Testis (tissue), 2 donors: ENCODE measurements around the gene MAB21L4.

Source experiments
- POLR2A ChIP-seq: fragments of 450-650 bp; IDR thresholded peaks from one replicate; pipeline ENCODE4 v1.6.1; 2017; ENCODE audit warnings: antibody characterized with exemption, mild to moderate bottlenecking, moderate library complexity
- TF ChIP-seq, protein P1 (sequence below), 3 experiments: fragments of 450-650 bp in 2 of 3; fragments of 200-600 bp in 1 of 3; sonication (generic) in 1 of 3; IDR thresholded peaks; one replicate each; pipeline ENCODE4 v1.5.1; 2016 to 2019; ENCODE audit warnings: antibody characterized with exemption in 3 of 3, mild to moderate bottlenecking in 2 of 3, moderate library complexity in 1 of 3

DNA sequence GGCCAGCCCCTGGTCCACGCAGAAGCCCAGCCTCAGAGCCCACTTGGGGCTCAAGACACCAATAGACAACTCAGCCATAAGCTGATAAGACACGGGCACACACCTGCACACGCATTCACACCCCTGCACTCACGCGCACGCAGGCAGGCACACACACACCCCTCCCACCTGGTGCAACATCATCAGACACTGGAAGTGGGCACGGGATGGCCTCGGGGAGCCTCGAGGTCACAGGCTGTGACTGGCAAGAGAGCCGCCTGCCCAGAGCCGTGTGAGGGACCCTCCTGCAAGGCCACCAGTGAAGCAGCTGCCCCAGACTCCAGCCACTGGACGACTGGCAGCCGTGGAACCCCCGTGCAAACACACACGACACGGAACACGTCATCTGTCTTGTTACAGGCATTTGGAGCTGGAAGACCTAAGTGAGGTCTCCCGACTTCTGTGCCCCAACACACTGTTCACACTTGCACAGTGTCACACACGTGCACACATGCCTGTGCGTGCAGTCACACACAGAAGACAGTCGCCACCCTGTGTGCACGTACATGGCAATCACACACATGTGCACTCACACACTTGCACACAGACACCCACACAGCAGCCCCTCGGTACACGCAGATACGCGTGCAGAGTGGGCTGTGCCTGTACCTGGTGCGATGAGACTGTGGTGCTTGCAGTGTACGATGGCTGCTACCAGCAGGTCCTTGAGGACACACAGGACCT lies 959 bp downstream of the MAB21L4 start:
- no peak for TF ChIP-seq POLR2A
- TF ChIP-seq, protein P1, sequence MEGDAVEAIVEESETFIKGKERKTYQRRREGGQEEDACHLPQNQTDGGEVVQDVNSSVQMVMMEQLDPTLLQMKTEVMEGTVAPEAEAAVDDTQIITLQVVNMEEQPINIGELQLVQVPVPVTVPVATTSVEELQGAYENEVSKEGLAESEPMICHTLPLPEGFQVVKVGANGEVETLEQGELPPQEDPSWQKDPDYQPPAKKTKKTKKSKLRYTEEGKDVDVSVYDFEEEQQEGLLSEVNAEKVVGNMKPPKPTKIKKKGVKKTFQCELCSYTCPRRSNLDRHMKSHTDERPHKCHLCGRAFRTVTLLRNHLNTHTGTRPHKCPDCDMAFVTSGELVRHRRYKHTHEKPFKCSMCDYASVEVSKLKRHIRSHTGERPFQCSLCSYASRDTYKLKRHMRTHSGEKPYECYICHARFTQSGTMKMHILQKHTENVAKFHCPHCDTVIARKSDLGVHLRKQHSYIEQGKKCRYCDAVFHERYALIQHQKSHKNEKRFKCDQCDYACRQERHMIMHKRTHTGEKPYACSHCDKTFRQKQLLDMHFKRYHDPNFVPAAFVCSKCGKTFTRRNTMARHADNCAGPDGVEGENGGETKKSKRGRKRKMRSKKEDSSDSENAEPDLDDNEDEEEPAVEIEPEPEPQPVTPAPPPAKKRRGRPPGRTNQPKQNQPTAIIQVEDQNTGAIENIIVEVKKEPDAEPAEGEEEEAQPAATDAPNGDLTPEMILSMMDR (IDR thresholded peaks at IDR 0.05), result no peak
